ENCODE data around the gene ATP10D.

ATP10D gene

GRCh38 chr4:47590325-47590724 is 105.2 kb downstream of the ATP10D start:
- no peak for TF ChIP-seq EZH2 (IDR thresholded peaks at IDR 0.05; ENCODE audit: borderline replicate concordance, low read length)
- TF ChIP-seq, protein P1, sequence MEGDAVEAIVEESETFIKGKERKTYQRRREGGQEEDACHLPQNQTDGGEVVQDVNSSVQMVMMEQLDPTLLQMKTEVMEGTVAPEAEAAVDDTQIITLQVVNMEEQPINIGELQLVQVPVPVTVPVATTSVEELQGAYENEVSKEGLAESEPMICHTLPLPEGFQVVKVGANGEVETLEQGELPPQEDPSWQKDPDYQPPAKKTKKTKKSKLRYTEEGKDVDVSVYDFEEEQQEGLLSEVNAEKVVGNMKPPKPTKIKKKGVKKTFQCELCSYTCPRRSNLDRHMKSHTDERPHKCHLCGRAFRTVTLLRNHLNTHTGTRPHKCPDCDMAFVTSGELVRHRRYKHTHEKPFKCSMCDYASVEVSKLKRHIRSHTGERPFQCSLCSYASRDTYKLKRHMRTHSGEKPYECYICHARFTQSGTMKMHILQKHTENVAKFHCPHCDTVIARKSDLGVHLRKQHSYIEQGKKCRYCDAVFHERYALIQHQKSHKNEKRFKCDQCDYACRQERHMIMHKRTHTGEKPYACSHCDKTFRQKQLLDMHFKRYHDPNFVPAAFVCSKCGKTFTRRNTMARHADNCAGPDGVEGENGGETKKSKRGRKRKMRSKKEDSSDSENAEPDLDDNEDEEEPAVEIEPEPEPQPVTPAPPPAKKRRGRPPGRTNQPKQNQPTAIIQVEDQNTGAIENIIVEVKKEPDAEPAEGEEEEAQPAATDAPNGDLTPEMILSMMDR (IDR thresholded peaks at IDR 0.05; ENCODE audit: low read length): no peak
- H4K20me1 ChIP-seq (ENCODE audit: insufficient read depth, low read length): no peaks in the 10 kb centered on the region

GRCh38 chr4:47597696-47598095 is 112.6 kb downstream of the ATP10D start:
- H3K4me3 ChIP-seq (ENCODE audit: low read depth, low read length, poor library complexity, severe bottlenecking): no peak overlapping the region
- H3K4me1 ChIP-seq (ENCODE audit: insufficient read depth, low read length, severe bottlenecking): no peaks in the 10 kb centered on the region
- no peaks in the 10 kb centered on the region for H4K20me1 ChIP-seq (ENCODE audit: insufficient read depth, low read length)
- no peaks in the 10 kb centered on the region for H3F3A ChIP-seq (ENCODE audit: insufficient read depth, low read length)
- no peak overlapping the region for H3K9ac ChIP-seq (ENCODE audit: low read length)
- H3K27me3 ChIP-seq (ENCODE audit: insufficient read depth, low read length): no peaks in the 10 kb centered on the region
- no peaks in the 10 kb centered on the region for H3K9me3 ChIP-seq (ENCODE audit: low read length)
- H3K9me2 ChIP-seq (ENCODE audit: low read depth, low read length): no peaks in the 10 kb centered on the region
- H3K36me3 ChIP-seq (ENCODE audit: insufficient read depth, low read length): no peaks in the 10 kb centered on the region
- TF ChIP-seq, protein P1 (IDR thresholded peaks at IDR 0.05; ENCODE audit: low read length): no peak
- TF ChIP-seq EZH2 (IDR thresholded peaks at IDR 0.05; ENCODE audit: borderline replicate concordance, low read length): no peak
- no peak overlapping the region for H3K27ac ChIP-seq (ENCODE audit: low read depth, low read length, poor library complexity, severe bottlenecking)
- no peak overlapping the region for H3K4me2 ChIP-seq (ENCODE audit: low read length)
- H2AFZ ChIP-seq (ENCODE audit: low read length): no peak overlapping the region
- no peaks in the 10 kb centered on the region for H3K79me2 ChIP-seq (ENCODE audit: insufficient read depth, low read length)

More at GRCh38 chr4:47590325-47590724, 105.2 kb downstream of the ATP10D start:
- no peaks in the 10 kb centered on the region for H3K79me2 ChIP-seq (ENCODE audit: insufficient read depth, low read length)
- no peaks in the 10 kb centered on the region for H3K9me3 ChIP-seq (ENCODE audit: low read length)
- no peak overlapping the region for H3K4me3 ChIP-seq (ENCODE audit: low read depth, low read length, poor library complexity, severe bottlenecking)
- H3K9ac ChIP-seq (ENCODE audit: low read length): no peak overlapping the region
- no peaks in the 10 kb centered on the region for H3K9me2 ChIP-seq (ENCODE audit: low read depth, low read length)
- no peak overlapping the region for H2AFZ ChIP-seq (ENCODE audit: low read length)
- H3K4me2 ChIP-seq (ENCODE audit: low read length): no peak overlapping the region
- H3K27ac ChIP-seq (ENCODE audit: low read depth, low read length, poor library complexity, severe bottlenecking): no peak overlapping the region
- H3K27me3 ChIP-seq (ENCODE audit: insufficient read depth, low read length): no peaks in the 10 kb centered on the region
- H3F3A ChIP-seq (ENCODE audit: insufficient read depth, low read length): no peaks in the 10 kb centered on the region
- H3K36me3 ChIP-seq (ENCODE audit: insufficient read depth, low read length): no peaks in the 10 kb centered on the region
- no peaks in the 10 kb centered on the region for H3K4me1 ChIP-seq (ENCODE audit: insufficient read depth, low read length, severe bottlenecking)

DNA sequence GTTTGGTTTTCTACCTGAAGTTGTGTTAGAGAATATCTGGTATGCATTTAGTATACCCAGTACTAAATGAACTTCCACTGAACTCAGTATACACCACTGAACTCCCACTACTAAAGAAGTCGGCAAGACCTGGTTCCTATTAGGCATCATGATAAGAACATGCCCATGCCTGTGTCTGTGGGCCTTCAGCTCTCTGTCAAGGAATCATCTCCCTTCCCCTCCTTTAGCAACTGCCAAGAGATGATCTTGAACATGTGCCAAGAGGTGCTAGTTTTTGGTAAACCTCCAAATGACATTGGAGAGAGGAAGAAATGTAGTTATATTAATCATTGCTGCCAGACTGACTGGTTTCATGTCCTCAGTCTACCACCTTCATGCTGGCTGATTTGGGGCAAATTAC is 113.2 kb downstream of the ATP10D start:
- Histone ChIP-seq H3K9me3 (ENCODE audit: low read length) (no peaks in the 10 kb centered on the region), H3K9ac (ENCODE audit: low read length) (no peak overlapping the region), H3F3A (ENCODE audit: insufficient read depth, low read length) (no peaks in the 10 kb centered on the region), H3K4me3 (ENCODE audit: low read depth, low read length, poor library complexity, severe bottlenecking) (no peak overlapping the region), H3K36me3 (ENCODE audit: insufficient read depth, low read length) (no peaks in the 10 kb centered on the region), H3K4me2 (ENCODE audit: low read length) (no peak overlapping the region), H3K4me1 (ENCODE audit: insufficient read depth, low read length, severe bottlenecking) (no peaks in the 10 kb centered on the region), H2AFZ (ENCODE audit: low read length) (no peak overlapping the region), H3K27ac (ENCODE audit: low read depth, low read length, poor library complexity, severe bottlenecking) (no peak overlapping the region), H3K9me2 (ENCODE audit: low read depth, low read length) (no peaks in the 10 kb centered on the region), H3K27me3 (ENCODE audit: insufficient read depth, low read length) (no peaks in the 10 kb centered on the region), H3K79me2 (ENCODE audit: insufficient read depth, low read length) (no peaks in the 10 kb centered on the region), H4K20me1 (ENCODE audit: insufficient read depth, low read length) (no peaks in the 10 kb centered on the region)
- TF ChIP-seq, protein P1 (IDR thresholded peaks at IDR 0.05; ENCODE audit: low read length): no peak
- TF ChIP-seq EZH2 (IDR thresholded peaks at IDR 0.05; ENCODE audit: borderline replicate concordance, low read length): no peak

Measured in OCI-LY1 (cell line).